ENCODE measurements around the gene OR7G1. TPM values are rescaled to one million over a fixed set of nuclear protein-coding genes. Genes with fewer than 3 reads are reported as not detected.

Gene OR7G1
- total and polyA plus RNA-seq, 9 donors, result not detected

- H3K36me3 ChIP-seq, result peaks cover 12% of the 10 kb centered on the region
- no peak overlapping the region for H3K4me3 ChIP-seq
- peaks cover 0 to 53% of the 10 kb centered on the region in 2 donors for H3K9me3 ChIP-seq
- H3K4me1 ChIP-seq (ENCODE audit: insufficient read depth), result no peaks in the 10 kb centered on the region
- H3K27ac ChIP-seq, result no peak overlapping the region
- intact Hi-C loops (cut with DNase I), result no loop called here
- no peaks in the 10 kb centered on the region for H3K27me3 ChIP-seq
- 83 to 100% (median 96%) methylated on average over 1 of the region's 1 CpG for WGBS, 3 donors
- no peak for DNase-seq
- TF ChIP-seq POLR2A (IDR thresholded peaks at IDR 0.05), result no peak
- TF ChIP-seq EP300 (IDR thresholded peaks at IDR 0.05), result no peak
- TF ChIP-seq, protein P1, sequence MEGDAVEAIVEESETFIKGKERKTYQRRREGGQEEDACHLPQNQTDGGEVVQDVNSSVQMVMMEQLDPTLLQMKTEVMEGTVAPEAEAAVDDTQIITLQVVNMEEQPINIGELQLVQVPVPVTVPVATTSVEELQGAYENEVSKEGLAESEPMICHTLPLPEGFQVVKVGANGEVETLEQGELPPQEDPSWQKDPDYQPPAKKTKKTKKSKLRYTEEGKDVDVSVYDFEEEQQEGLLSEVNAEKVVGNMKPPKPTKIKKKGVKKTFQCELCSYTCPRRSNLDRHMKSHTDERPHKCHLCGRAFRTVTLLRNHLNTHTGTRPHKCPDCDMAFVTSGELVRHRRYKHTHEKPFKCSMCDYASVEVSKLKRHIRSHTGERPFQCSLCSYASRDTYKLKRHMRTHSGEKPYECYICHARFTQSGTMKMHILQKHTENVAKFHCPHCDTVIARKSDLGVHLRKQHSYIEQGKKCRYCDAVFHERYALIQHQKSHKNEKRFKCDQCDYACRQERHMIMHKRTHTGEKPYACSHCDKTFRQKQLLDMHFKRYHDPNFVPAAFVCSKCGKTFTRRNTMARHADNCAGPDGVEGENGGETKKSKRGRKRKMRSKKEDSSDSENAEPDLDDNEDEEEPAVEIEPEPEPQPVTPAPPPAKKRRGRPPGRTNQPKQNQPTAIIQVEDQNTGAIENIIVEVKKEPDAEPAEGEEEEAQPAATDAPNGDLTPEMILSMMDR (IDR thresholded peaks at IDR 0.05), result no peak
Measured at GRCh38 chr19:9156304-9156703, 40.7 kb upstream of the OR7G1 start.

DNA sequence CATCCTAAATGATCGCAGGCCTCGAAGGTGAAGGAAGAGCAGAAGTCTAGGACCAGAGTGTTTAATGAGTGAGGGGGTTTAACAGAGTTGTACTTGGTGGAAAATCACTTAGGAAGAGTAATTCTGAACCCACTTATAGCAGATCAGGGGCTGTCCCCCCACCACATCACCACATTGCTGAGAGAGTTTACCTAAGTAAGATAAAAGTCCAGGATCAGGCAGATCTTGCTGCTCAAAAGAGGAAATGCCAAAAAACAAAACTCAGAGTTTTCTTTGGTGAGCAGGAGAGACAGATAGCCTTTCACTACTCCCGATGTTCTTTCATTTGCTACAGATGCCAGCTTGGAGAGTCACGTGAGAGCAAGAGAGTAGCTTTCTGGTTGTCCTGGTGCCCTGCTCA is 40.0 kb upstream of the OR7G1 start:
- H3K9me3 ChIP-seq, result peaks cover 0 to 46% of the 10 kb centered on the region in 2 donors

GRCh38 chr19:9151367-9151766 is 35.8 kb upstream of the OR7G1 start:
- Histone ChIP-seq H3K36me3 (no peaks in the 10 kb centered on the region), H3K27me3 (no peaks in the 10 kb centered on the region), H3K9me3 (peaks cover 0 to 20% of the 10 kb centered on the region in 2 donors), H3K4me3 (no peak overlapping the region), H3K4me1 (ENCODE audit: insufficient read depth) (no peaks in the 10 kb centered on the region), H3K27ac (no peak overlapping the region)
- intact Hi-C loops (cut with DNase I), result no loop called here
- 97 to 99% (median 97%) methylated on average over 5 of the region's 5 CpGs for WGBS, 3 donors
- TF ChIP-seq, protein P1 (IDR thresholded peaks at IDR 0.05), result no peak
- TF ChIP-seq EP300 (IDR thresholded peaks at IDR 0.05) (no peak), POLR2A (IDR thresholded peaks at IDR 0.05) (no peak)
- DNase-seq, result no peak

More for the DNA sequence above, 40.0 kb upstream of the OR7G1 start:
- no peaks in the 10 kb centered on the region for H3K27me3 ChIP-seq
- WGBS, 3 donors, result 96 to 99% (median 99%) methylated on average over 4 of the region's 4 CpGs
- no peak overlapping the region for H3K4me3 ChIP-seq
- H3K27ac ChIP-seq, result no peak overlapping the region
- peaks cover 8% of the 10 kb centered on the region for H3K36me3 ChIP-seq
- TF ChIP-seq, protein P1 (IDR thresholded peaks at IDR 0.05), result no peak
- no peak for TF ChIP-seq POLR2A (IDR thresholded peaks at IDR 0.05)
- H3K4me1 ChIP-seq (ENCODE audit: insufficient read depth), result no peaks in the 10 kb centered on the region
- DNase-seq, result no peak
- intact Hi-C loops (cut with DNase I), result no loop called here

DNA sequence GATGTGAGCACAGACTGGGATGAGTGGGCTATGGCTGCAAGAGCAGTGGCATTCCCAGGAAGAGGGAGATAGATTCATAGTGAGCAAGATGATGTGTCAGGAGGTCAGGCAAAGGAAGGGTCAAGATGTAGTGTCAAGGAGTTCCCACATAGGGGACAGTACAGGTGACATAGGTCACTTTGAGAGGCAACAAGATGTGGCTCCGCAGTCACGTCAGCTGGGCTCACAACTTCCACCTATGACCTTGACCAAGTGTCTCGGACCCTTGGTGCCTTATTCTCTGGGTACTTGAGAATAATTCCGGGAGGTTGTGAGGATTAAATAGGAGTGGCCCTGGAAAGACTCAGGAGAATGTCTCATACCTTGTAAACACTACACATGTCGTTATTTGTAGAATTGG is 35.1 kb upstream of the OR7G1 start:
- Histone ChIP-seq H3K27ac (no peak overlapping the region), H3K27me3 (no peaks in the 10 kb centered on the region), H3K9me3 (peaks cover 0 to 14% of the 10 kb centered on the region in 2 donors), H3K4me1 (ENCODE audit: insufficient read depth) (no peaks in the 10 kb centered on the region), H3K4me3 (no peak overlapping the region), H3K36me3 (no peaks in the 10 kb centered on the region)
- 96 to 97% (median 96%) methylated on average over 5 of the region's 5 CpGs for WGBS, 3 donors
- intact Hi-C loops (cut with DNase I), result no loop called here
- no peak for DNase-seq
- TF ChIP-seq POLR2A (IDR thresholded peaks at IDR 0.05) (no peak), EP300 (IDR thresholded peaks at IDR 0.05) (no peak)
- TF ChIP-seq, protein P1 (IDR thresholded peaks at IDR 0.05), result no peak
